Karpas-422 (cell line): ENCODE measurements around the gene LUC7L. TPM values are rescaled to one million over a fixed set of nuclear protein-coding genes. Genes with fewer than 3 reads are reported as not detected.
"Not testable (repeated sequence)": the region's sequence is repeated elsewhere in the genome, so short reads cannot be mapped to it uniquely, and the experiment has no call there.

Experiments used
- DNase-seq: peaks from one replicate; pipeline ENCODE4 v3.0.0-alpha.2; 2015
- H2AFZ ChIP-seq: fragments of 200-600 bp; sonication (generic); 2 replicates; pipeline ENCODE4 v1.6.1; 2014; ENCODE audit warnings: antibody characterized with exemption, low read length, mixed read lengths
- H3K27ac ChIP-seq: fragments of 200-600 bp; sonication (generic); 2 replicates; pipeline ENCODE4 v1.5.1; 2014; ENCODE audit warnings: mild to moderate bottlenecking, low read length, moderate library complexity
- H3K27me3 ChIP-seq: fragments of 200-600 bp; sonication (generic); 2 replicates; pipeline ENCODE4 v1.6.1; 2014; ENCODE audit warnings: low read length, mixed read lengths
- H3K36me3 ChIP-seq: fragments of 200-600 bp; sonication (generic); 2 replicates; pipeline ENCODE4 v1.6.1; 2014; ENCODE audit warnings: low read length, mixed read lengths; ENCODE audit not compliant: insufficient read depth
- H3K4me1 ChIP-seq: fragments of 200-600 bp; sonication (generic); 2 replicates; pipeline ENCODE4 v1.6.1; 2014; ENCODE audit warnings: mild to moderate bottlenecking, low read length, mixed read lengths
- H3K4me2 ChIP-seq: fragments of 200-600 bp; sonication (generic); 2 replicates; pipeline ENCODE4 v1.6.1; 2014; ENCODE audit warnings: low read length, low read depth, mild to moderate bottlenecking; ENCODE audit not compliant: poor library complexity, severe bottlenecking
- H3K4me3 ChIP-seq: fragments of 200-600 bp; sonication (generic); 2 replicates; pipeline ENCODE4 v1.5.1; 2014; ENCODE audit warnings: mild to moderate bottlenecking, antibody characterized with exemption, low read length, mixed read lengths
- H3K79me2 ChIP-seq: fragments of 200-600 bp; sonication (generic); 2 replicates; pipeline ENCODE4 v1.6.1; 2014; ENCODE audit warnings: mild to moderate bottlenecking, low read length, mixed read lengths
- H3K9ac ChIP-seq: fragments of 200-600 bp; sonication (generic); 2 replicates; pipeline ENCODE4 v1.6.0; 2014; ENCODE audit warnings: low read length
- H3K9me2 ChIP-seq: fragments of 200-600 bp; sonication (generic), shearing (Covaris generic); replicated peaks from 2 replicates; pipeline ENCODE4 v1.6.0; 2014; ENCODE audit warnings: mild to moderate bottlenecking, low read length, moderate library complexity; ENCODE audit not compliant: insufficient read depth
- H3K9me3 ChIP-seq: fragments of 300-700, 200-600 bp; sonication (generic); 2 replicates; pipeline ENCODE4 v1.6.1; 2014; ENCODE audit warnings: low read length, mixed read lengths
- H4K20me1 ChIP-seq: fragments of 200-600 bp; sonication (generic); 2 replicates; pipeline ENCODE4 v1.6.1; 2014; ENCODE audit warnings: mild to moderate bottlenecking, antibody characterized with exemption, low read length, low read depth; ENCODE audit not compliant: insufficient read depth
- total RNA-seq: library from RNA; depleted of rRNA; stranded (reverse); fragments of >200 nt; shearing (Covaris generic); gene quantifications from 2 replicates; pipeline ENCODE4 v1.2.3, GENCODE V29; 2014; ENCODE audit warnings: low replicate concordance

The LUC7L gene
- total RNA-seq, 1 experiment from 2014 or later, result 85.6 TPM

DNA sequence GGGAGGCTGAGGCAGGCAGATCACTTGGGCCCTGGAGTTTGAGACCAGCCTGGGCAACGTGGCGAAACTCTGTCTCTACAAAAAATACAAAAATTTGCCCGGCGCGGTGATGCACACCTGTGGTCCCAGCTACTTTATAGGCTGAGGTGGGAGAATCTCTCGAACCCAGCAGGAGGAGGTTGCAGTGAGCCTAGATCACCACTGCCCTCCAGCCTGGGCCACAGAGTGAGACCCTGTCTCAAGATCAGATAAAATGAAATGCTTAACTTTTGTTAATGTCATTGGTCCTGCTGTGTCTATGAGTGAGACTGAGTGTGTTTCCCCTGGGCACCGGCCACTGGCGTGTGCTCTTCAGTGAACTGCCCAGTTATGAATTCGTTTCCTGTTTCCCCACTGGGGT is 15.9 kb upstream of the LUC7L start:
- Histone ChIP-seq H3K79me2 (peaks cover 43% of the 10 kb centered on the region), H3K4me2 (no peak overlapping the region), H3K9ac (no peak overlapping the region), H3K27ac (no peak overlapping the region), H3K27me3 (no peaks in the 10 kb centered on the region), H4K20me1 (no peaks in the 10 kb centered on the region), H3K9me3 (no peaks in the 10 kb centered on the region), H3K9me2 (no peaks in the 10 kb centered on the region), H3K36me3 (no peaks in the 10 kb centered on the region), H3K4me1 (no peaks in the 10 kb centered on the region), H2AFZ (no peak overlapping the region), H3K4me3 (no peak overlapping the region)
- no peak for DNase-seq

DNA sequence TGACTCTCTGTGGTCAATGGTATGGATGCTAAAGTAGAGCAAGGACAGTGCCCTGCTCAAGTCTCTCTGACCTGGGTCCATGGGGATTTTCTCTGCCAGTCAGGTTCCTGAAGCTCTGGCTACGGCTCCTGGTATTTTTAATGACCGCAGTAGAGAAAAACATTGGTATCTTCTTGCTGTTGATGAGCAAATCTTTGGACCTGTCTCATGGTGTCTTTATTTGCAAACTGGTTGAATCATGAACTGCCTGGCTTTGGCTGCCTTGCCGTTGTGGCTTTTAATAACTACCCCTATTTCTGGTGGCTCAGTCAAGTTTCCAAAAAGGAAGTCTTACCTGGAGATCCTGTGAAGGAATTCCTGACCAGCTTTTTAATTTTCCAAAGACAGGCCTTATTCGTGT is 14.1 kb upstream of the LUC7L start:
- no peaks in the 10 kb centered on the region for H4K20me1 ChIP-seq
- DNase-seq, result no peak

DNA sequence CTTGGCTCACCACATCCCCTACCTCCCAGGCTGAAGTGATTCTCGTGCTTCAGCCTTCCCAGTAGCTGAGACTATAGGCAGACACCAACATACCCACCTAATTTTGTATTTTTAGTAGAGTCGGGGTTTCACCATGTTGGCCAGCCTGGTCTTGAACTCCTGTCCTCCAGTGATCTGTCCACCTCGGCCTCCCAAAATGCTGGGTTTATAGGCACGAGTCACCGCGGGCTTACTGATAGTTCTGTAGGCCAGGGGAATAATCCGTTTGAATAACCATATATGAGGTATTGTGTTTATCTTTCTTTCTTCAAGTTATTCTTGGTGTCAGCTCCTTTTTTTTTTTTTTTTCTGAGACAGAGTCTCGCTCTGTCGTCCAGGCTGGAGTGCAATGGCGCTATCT is 13.0 kb upstream of the LUC7L start:
- Histone ChIP-seq H3K4me2 (no peak overlapping the region), H2AFZ (no peak overlapping the region), H4K20me1 (no peaks in the 10 kb centered on the region), H3K27me3 (no peaks in the 10 kb centered on the region), H3K79me2 (peaks cover 53% of the 10 kb centered on the region), H3K9me2 (no peaks in the 10 kb centered on the region), H3K27ac (no peak overlapping the region), H3K36me3 (no peaks in the 10 kb centered on the region), H3K4me1 (no peaks in the 10 kb centered on the region), H3K9ac (no peak overlapping the region), H3K9me3 (no peaks in the 10 kb centered on the region), H3K4me3 (no peak overlapping the region)
- no peak for DNase-seq

More for the DNA sequence above, 14.1 kb upstream of the LUC7L start:
- Histone ChIP-seq H3K36me3 (no peaks in the 10 kb centered on the region), H3K27me3 (no peaks in the 10 kb centered on the region), H3K79me2 (peaks cover 49% of the 10 kb centered on the region), H3K4me2 (no peak overlapping the region), H3K9me2 (no peaks in the 10 kb centered on the region), H3K27ac (no peak overlapping the region), H3K4me3 (no peak overlapping the region), H3K9ac (no peak overlapping the region), H3K4me1 (no peaks in the 10 kb centered on the region), H3K9me3 (no peaks in the 10 kb centered on the region), H2AFZ (no peak overlapping the region)

DNA sequence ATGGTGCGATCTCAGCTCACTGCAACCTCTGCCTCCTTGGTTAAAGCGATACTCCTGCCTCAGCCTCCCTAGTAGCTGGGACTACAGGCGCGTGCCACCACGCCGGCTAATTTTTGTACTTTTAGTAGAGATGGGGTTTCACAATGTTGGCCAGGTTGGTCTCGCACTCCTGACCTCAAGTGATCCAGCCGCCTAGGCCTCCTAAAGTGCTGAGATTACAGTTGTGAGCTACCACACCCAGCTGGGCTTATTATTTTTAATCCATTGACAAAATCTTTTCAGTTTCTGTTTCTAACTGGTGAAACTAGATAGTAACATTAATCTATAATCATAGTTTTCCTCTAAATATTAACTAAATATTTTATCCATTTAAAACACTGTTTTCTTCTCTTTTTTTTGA is 11.3 kb upstream of the LUC7L start:
- no peak overlapping the region for H3K4me3 ChIP-seq
- no peaks in the 10 kb centered on the region for H3K9me2 ChIP-seq
- H3K4me2 ChIP-seq, result no peak overlapping the region
- no peak for DNase-seq
- H3K27me3 ChIP-seq, result no peaks in the 10 kb centered on the region
- H3K27ac ChIP-seq, result no peak overlapping the region
- peaks cover 2% of the 10 kb centered on the region; the same call in 1 of the 2 replicates for H3K4me1 ChIP-seq
- H3K9me3 ChIP-seq, result no peaks in the 10 kb centered on the region
- H3K36me3 ChIP-seq, result no peaks in the 10 kb centered on the region
- no peak overlapping the region for H2AFZ ChIP-seq
- H3K9ac ChIP-seq, result no peak overlapping the region
- no peaks in the 10 kb centered on the region for H4K20me1 ChIP-seq
- peaks cover 61% of the 10 kb centered on the region for H3K79me2 ChIP-seq

DNA sequence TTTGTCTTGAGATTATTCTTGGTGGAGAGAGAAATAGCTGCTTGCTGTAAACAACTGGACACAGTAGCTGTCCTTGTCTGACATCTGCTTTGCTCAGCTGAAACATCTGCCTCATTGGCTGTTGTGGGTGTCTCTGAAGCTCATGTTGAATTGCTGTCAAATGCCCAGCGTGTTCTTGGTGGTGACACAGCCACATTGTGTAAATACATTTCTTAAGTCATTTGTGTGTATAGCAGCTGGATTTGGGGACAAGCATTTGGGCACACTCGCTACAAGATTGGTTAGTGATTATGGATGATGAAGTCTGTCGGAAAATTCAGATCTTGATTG is 10.7 kb upstream of the LUC7L start:
- Histone ChIP-seq H3K4me3 (no peak overlapping the region), H2AFZ (no peak overlapping the region), H3K9me3 (no peaks in the 10 kb centered on the region), H3K9me2 (no peaks in the 10 kb centered on the region), H3K79me2 (peaks cover 61% of the 10 kb centered on the region), H3K4me1 (peaks cover 4% of the 10 kb centered on the region; the same call in 1 of the 2 replicates), H3K27me3 (no peaks in the 10 kb centered on the region), H3K27ac (no peak overlapping the region), H3K4me2 (no peak overlapping the region), H3K36me3 (no peaks in the 10 kb centered on the region), H3K9ac (no peak overlapping the region), H4K20me1 (no peaks in the 10 kb centered on the region)
- DNase-seq, result no peak

DNA sequence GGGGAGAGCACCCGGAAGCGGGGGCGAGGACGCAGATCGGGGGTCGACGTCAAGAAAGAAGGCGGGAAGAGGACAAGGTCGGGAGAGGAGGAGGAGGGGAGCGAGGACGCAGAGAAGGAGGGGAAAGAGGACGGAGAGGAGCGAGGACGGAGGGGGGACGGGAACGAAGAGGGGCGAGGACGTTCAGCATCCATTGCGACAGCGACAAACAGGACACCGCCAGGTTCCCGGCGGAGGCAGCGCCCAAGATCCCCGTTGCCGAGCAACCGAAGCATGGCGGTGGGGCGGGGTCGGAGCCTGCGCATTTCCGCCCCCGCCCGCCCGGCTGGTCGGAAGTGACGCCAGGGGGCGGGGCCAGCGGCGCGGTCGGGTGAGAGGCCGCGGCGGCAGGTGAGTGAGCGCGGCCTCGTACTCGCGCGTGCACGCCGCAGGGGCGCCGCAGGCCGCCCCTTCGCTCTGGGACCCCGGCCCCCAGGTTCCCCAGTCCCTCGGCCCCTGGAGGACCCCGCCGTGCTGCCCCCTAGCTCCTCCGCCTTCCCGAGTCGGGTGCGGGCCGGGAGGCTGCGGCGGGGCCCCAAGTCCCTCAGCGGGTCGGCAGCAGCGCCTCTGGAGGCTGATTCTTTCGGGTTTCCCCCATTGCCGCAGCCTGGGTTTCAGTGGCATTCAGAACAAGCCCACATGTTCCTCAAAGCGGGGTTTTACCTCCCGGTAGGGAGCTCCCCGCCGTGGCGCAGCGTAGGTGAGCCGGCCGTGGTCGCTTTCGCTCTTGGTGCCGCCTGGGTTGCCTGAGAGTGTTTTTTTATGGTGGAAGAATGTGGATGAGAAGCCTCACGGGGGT is 5.4 kb upstream of the LUC7L start, which contains the start of gene FAM234A:
FAM234A (plus strand) TSS at position 354 of the 838 bp plus-strand sequence. CDS start 19,593 bp downstream, outside the sequence.
- Histone ChIP-seq H3K27ac (peak within 1 kb of the TSS; percentile 84), H4K20me1 (no peaks in the 10 kb centered on the region), H3K79me2 (peaks cover 23% of the 10 kb centered on the region), H3K4me3 (peak within 1 kb of the TSS; percentile 99), H3K27me3 (no peaks in the 10 kb centered on the region), H3K9me3 (no peaks in the 10 kb centered on the region), H3K4me2 (peak within 1 kb of the TSS; percentile 92), H3K4me1 (peaks cover 11% of the 10 kb centered on the region), H3K9ac (peak within 1 kb of the TSS; percentile 97), H2AFZ (peak within 1 kb of the TSS; percentile 87), H3K9me2 (no peaks in the 10 kb centered on the region), H3K36me3 (no peaks in the 10 kb centered on the region)
- peak; percentile 98 for DNase-seq

DNA sequence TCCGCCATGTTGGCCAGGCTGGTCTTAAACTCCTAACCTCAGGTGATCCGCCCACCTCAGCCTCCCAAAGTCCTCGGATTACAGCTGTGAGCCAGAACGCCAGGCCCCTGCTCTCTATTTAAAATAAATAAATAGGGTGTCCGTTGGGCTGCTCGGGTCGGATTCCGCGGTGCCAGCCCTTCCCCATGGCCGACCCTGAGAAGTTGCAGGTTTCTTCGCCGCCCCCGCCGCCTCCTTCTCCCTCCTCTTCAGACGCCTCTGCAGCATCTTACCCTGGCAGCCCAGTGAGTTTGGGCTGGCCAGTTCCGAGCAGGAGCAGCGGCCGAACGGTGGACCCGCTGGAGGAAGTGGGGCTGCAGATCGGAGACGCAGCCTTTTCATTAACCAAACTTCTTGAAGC is 1.7 kb upstream of the LUC7L start:
- H3K9ac ChIP-seq, result no peak overlapping the region
- no peak for DNase-seq
- no peaks in the 10 kb centered on the region for H3K27me3 ChIP-seq
- peaks cover 28% of the 10 kb centered on the region for H3K4me1 ChIP-seq
- H3K4me2 ChIP-seq, result no peak overlapping the region
- H2AFZ ChIP-seq, result no peak overlapping the region
- H3K79me2 ChIP-seq, result peaks cover 42% of the 10 kb centered on the region
- H3K36me3 ChIP-seq, result peaks cover 22% of the 10 kb centered on the region
- no peak overlapping the region for H3K27ac ChIP-seq
- no peaks in the 10 kb centered on the region for H3K9me2 ChIP-seq
- H3K9me3 ChIP-seq, result no peaks in the 10 kb centered on the region
- H3K4me3 ChIP-seq, result no peak overlapping the region
- peaks cover 24% of the 10 kb centered on the region for H4K20me1 ChIP-seq

DNA sequence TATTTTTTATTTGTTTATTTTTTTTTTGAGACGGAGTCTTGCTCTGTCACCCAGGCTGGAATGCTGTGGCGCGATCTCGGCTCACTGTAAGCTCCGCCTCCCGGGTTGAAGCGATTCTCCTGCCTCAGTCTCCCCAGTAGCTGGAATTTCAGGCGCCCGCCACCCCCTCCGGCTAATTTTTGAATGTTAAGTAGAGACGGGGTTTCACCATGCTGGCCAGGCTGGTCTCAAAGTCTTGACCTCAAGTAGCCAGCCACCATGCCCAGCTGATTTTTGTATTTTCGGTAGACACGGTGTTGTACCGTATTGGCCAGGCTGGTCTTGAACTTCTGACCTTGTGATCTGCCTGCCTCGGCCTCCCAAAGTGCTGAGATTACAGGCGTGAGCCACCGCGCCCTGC is 1.1 kb upstream of the LUC7L start:
- Histone ChIP-seq H3K4me1 (peaks cover 24% of the 10 kb centered on the region), H4K20me1 (peaks cover 24% of the 10 kb centered on the region), H3K79me2 (peaks cover 41% of the 10 kb centered on the region), H3K36me3 (peaks cover 26% of the 10 kb centered on the region)
- H2AFZ ChIP-seq, H3K4me3 ChIP-seq, DNase-seq, H3K4me2 ChIP-seq, H3K9me2 ChIP-seq, H3K27ac ChIP-seq, H3K9me3 ChIP-seq, H3K27me3 ChIP-seq, H3K9ac ChIP-seq: not testable (repeated sequence)
